ENCODE data around the gene TAS2R16. TPM values are rescaled to one million over a fixed set of nuclear protein-coding genes. Genes with fewer than 3 reads are reported as not detected.

Gene TAS2R16, protein sequence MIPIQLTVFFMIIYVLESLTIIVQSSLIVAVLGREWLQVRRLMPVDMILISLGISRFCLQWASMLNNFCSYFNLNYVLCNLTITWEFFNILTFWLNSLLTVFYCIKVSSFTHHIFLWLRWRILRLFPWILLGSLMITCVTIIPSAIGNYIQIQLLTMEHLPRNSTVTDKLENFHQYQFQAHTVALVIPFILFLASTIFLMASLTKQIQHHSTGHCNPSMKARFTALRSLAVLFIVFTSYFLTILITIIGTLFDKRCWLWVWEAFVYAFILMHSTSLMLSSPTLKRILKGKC
- not detected in 2 replicates for polyA plus RNA-seq
- not detected in 2 replicates for polyA minus RNA-seq

DNA sequence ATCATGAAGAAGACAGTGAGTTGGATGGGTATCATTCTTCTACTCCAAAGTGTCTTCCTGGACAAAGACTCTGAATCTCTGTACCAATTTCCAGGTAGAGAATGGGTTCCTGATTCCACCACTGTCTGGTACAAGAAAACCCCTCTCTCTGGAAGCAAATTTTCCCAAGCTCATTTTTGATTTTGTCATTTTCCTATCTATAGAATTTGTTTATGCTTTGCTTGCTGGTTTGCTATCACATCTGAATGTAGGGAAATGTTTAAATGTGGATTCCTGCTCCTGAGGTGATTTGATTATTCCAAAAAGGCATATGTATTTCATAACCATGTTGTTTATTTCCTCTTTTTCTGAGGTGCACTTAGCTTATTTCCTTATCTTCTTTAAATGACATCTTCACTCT lies at the start of gene TAS2R16:
TSS of gene TAS2R16 (minus strand) at position 101 of the 400 bp plus-strand sequence. CDS start at position 35, 66 bp downstream.
- Histone ChIP-seq H3K36me3 (ENCODE audit: insufficient read depth, low read length) (no peaks in the 10 kb centered on the region), H3K27ac (ENCODE audit: low read length) (no peak within 1 kb of the TSS), H3K79me2 (replicated peaks; ENCODE audit: insufficient read depth, low read length) (no peaks in the 10 kb centered on the region), H3F3A (ENCODE audit: insufficient read depth, low read length, poor library complexity, severe bottlenecking) (no peaks in the 10 kb centered on the region), H3K4me2 (ENCODE audit: low read length) (no peak within 1 kb of the TSS), H3K27me3 (ENCODE audit: insufficient read depth, low read depth, low read length) (no peaks in the 10 kb centered on the region), H3K9me3 (ENCODE audit: low read length) (no peaks in the 10 kb centered on the region), H4K20me1 (ENCODE audit: insufficient read depth) (no peaks in the 10 kb centered on the region), H3K4me3 (ENCODE audit: low read length) (no peak within 1 kb of the TSS), H3K9me2 (ENCODE audit: insufficient read depth, low read length) (no peaks in the 10 kb centered on the region), H3K9ac (ENCODE audit: low read length) (no peak within 1 kb of the TSS), H2AFZ (ENCODE audit: low read depth, low read length) (no peak within 1 kb of the TSS)
- TF ChIP-seq RAD21 (conservative IDR thresholded peaks at IDR 0.05) (no peak), EZH2 (IDR thresholded peaks at IDR 0.05; ENCODE audit: borderline replicate concordance, insufficient read depth, low read length, poor library complexity, severe bottlenecking) (no peak)

DNA sequence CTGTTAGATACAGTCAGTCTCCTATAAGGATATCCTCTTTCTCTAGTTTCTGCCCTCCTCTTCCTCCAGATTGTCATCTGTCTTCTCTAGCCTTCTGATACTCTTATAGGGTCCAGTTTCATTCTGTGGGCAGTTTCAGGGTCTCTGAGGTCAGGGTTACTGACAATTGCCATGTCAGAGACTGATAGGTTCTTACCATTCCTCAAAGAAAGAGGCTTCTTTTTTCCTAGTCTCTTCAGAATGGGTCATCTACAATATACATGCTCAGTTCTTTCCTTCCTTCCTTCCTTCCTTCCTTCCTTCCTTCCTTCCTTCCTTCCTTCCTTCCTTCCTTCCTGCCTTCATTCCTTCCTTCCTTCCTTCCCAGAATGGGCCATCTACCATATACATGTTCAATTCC lies 48.1 kb upstream of the TAS2R16 start:
- Histone ChIP-seq H3K36me3 (ENCODE audit: insufficient read depth, low read length) (no peaks in the 10 kb centered on the region), H3F3A (ENCODE audit: insufficient read depth, low read length, poor library complexity, severe bottlenecking) (no peaks in the 10 kb centered on the region), H4K20me1 (ENCODE audit: insufficient read depth) (no peaks in the 10 kb centered on the region), H3K4me3 (ENCODE audit: low read length) (no peak overlapping the region), H3K9me3 (ENCODE audit: low read length) (no peaks in the 10 kb centered on the region), H3K27ac (ENCODE audit: low read length) (no peak overlapping the region), H3K27me3 (ENCODE audit: insufficient read depth, low read depth, low read length) (no peaks in the 10 kb centered on the region), H2AFZ (ENCODE audit: low read depth, low read length) (no peak overlapping the region), H3K79me2 (replicated peaks; ENCODE audit: insufficient read depth, low read length) (no peaks in the 10 kb centered on the region), H3K9me2 (ENCODE audit: insufficient read depth, low read length) (no peaks in the 10 kb centered on the region), H3K9ac (ENCODE audit: low read length) (no peak overlapping the region), H3K4me2 (ENCODE audit: low read length) (no peak overlapping the region)
- no peak for TF ChIP-seq TAF1 (IDR thresholded peaks at IDR 0.05; ENCODE audit: low read depth)
- TF ChIP-seq SMC3 (conservative IDR thresholded peaks at IDR 0.05; ENCODE audit: poor library complexity), result no peak
- TF ChIP-seq POLR2AphosphoS5 (IDR thresholded peaks at IDR 0.05), result no peak
- TF ChIP-seq, protein P1, sequence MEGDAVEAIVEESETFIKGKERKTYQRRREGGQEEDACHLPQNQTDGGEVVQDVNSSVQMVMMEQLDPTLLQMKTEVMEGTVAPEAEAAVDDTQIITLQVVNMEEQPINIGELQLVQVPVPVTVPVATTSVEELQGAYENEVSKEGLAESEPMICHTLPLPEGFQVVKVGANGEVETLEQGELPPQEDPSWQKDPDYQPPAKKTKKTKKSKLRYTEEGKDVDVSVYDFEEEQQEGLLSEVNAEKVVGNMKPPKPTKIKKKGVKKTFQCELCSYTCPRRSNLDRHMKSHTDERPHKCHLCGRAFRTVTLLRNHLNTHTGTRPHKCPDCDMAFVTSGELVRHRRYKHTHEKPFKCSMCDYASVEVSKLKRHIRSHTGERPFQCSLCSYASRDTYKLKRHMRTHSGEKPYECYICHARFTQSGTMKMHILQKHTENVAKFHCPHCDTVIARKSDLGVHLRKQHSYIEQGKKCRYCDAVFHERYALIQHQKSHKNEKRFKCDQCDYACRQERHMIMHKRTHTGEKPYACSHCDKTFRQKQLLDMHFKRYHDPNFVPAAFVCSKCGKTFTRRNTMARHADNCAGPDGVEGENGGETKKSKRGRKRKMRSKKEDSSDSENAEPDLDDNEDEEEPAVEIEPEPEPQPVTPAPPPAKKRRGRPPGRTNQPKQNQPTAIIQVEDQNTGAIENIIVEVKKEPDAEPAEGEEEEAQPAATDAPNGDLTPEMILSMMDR (IDR thresholded peaks at IDR 0.05; ENCODE audit: poor library complexity, severe bottlenecking), result no peak
- TF ChIP-seq, protein P2, sequence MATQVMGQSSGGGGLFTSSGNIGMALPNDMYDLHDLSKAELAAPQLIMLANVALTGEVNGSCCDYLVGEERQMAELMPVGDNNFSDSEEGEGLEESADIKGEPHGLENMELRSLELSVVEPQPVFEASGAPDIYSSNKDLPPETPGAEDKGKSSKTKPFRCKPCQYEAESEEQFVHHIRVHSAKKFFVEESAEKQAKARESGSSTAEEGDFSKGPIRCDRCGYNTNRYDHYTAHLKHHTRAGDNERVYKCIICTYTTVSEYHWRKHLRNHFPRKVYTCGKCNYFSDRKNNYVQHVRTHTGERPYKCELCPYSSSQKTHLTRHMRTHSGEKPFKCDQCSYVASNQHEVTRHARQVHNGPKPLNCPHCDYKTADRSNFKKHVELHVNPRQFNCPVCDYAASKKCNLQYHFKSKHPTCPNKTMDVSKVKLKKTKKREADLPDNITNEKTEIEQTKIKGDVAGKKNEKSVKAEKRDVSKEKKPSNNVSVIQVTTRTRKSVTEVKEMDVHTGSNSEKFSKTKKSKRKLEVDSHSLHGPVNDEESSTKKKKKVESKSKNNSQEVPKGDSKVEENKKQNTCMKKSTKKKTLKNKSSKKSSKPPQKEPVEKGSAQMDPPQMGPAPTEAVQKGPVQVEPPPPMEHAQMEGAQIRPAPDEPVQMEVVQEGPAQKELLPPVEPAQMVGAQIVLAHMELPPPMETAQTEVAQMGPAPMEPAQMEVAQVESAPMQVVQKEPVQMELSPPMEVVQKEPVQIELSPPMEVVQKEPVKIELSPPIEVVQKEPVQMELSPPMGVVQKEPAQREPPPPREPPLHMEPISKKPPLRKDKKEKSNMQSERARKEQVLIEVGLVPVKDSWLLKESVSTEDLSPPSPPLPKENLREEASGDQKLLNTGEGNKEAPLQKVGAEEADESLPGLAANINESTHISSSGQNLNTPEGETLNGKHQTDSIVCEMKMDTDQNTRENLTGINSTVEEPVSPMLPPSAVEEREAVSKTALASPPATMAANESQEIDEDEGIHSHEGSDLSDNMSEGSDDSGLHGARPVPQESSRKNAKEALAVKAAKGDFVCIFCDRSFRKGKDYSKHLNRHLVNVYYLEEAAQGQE (IDR thresholded peaks at IDR 0.05; ENCODE audit: borderline replicate concordance), result no peak
- no peak for TF ChIP-seq EZH2 (IDR thresholded peaks at IDR 0.05; ENCODE audit: borderline replicate concordance, insufficient read depth, low read length, poor library complexity, severe bottlenecking)
- TF ChIP-seq RAD21 (conservative IDR thresholded peaks at IDR 0.05), result no peak

DNA sequence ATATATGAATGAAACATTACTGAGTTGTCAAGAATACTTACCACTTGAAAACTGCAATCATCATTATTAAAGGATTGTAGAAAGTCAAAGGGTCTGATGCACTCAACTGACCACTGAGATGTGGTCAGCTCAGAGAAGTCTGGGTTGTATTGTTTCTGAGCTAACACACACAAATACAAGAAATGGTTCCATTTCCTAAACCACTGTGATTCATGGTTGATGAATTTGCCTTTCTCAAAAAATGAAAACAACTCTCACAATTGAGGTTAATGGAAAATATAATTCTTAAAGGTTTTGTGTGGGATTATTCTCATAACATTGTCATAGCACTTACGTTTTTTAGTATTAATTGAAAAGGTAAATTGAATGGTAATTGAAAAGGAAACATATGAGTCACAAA lies 45.6 kb upstream of the TAS2R16 start:
- Histone ChIP-seq H4K20me1 (ENCODE audit: insufficient read depth) (no peaks in the 10 kb centered on the region), H3K36me3 (ENCODE audit: insufficient read depth, low read length) (no peaks in the 10 kb centered on the region), H3K9me2 (ENCODE audit: insufficient read depth, low read length) (no peaks in the 10 kb centered on the region), H3K9me3 (ENCODE audit: low read length) (no peaks in the 10 kb centered on the region), H3K79me2 (replicated peaks; ENCODE audit: insufficient read depth, low read length) (no peaks in the 10 kb centered on the region), H3K4me3 (ENCODE audit: low read length) (no peak overlapping the region), H3K9ac (ENCODE audit: low read length) (no peak overlapping the region), H3K27ac (ENCODE audit: low read length) (peak overlapping the region; percentile 26), H3F3A (ENCODE audit: insufficient read depth, low read length, poor library complexity, severe bottlenecking) (no peaks in the 10 kb centered on the region), H3K27me3 (ENCODE audit: insufficient read depth, low read depth, low read length) (no peaks in the 10 kb centered on the region), H2AFZ (ENCODE audit: low read depth, low read length) (no peak overlapping the region), H3K4me2 (ENCODE audit: low read length) (no peak overlapping the region)
- no peak for TF ChIP-seq SMC3 (conservative IDR thresholded peaks at IDR 0.05; ENCODE audit: poor library complexity)
- TF ChIP-seq EP300 (conservative IDR thresholded peaks at IDR 0.05; ENCODE audit: poor library complexity, severe bottlenecking), result no peak
- TF ChIP-seq EZH2 (IDR thresholded peaks at IDR 0.05; ENCODE audit: borderline replicate concordance, insufficient read depth, low read length, poor library complexity, severe bottlenecking), result no peak
- TF ChIP-seq, protein P2 (IDR thresholded peaks at IDR 0.05; ENCODE audit: borderline replicate concordance), result no peak
- TF ChIP-seq, protein P1 (IDR thresholded peaks at IDR 0.05; ENCODE audit: poor library complexity, severe bottlenecking), result no peak
- no peak for TF ChIP-seq POLR2AphosphoS5 (IDR thresholded peaks at IDR 0.05)

All from neural cell (in vitro differentiated cells).